SU-DHL-6 (cell line): Measurements from ENCODE around the gene PTPN18.

Experiments
- CTCF ChIP-seq: fragments of 200-600 bp; sonication (generic); IDR thresholded peaks from one replicate; pipeline ENCODE4 v1.5.1; 2017; ENCODE audit warnings: antibody characterized with exemption, mild to moderate bottlenecking, low read length, moderate library complexity; ENCODE audit not compliant: insufficient read depth, poor library complexity, severe bottlenecking
- EZH2phosphoT487 ChIP-seq: fragments of 200-600 bp; sonication (generic), shearing (Covaris generic); conservative IDR thresholded peaks from 2 replicates; pipeline ENCODE4 v1.6.1; 2018; ENCODE audit warnings: mild to moderate bottlenecking, antibody characterized with exemption, low read length, moderate library complexity, mixed read lengths

DNA sequence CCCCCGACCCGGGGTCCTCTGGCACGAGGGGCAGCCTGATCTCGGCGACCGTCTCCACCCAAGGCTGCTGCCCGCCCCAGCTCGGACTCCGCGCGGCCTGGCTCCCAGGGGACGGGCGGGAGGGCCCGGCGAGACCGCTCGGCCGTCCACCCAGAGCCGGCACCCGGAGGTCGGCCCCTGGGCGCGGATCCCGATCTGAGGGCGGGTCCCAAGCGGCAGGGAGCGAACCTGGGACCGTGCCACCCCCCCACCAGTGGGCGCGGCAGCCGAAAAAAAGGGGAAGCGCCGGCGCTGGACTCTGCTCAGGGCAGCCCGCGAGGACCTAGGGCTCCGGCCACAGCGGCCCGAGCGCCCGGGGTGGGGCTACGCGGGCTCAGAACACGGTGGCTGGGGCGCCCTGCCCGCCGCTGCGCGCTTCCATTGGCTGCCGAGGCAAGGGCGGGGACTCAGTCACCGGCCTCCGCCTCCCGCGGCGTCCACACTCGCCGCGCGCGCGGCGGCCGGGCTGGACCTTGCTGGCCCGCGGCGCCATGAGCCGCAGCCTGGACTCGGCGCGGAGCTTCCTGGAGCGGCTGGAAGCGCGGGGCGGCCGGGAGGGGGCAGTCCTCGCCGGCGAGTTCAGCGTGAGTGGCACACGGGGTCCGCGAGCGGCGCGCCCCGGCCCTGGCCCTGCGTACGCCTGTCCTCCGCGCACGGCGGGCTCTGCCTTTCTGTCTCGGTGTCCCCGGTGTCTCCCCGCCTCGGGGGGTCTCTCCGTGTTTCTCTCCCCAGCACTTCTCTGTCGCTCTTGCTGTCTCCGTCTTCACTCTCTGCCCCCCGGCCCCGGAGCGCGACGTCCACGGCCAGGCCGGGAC lies at the start of gene PTPN18:
- TF ChIP-seq CTCF (peak; percentile 11), EZH2phosphoT487 (no peak)
